ENCODE measurements around the gene CXXC5.

Gene CXXC5

GRCh38 chr5:139695178-139695573 is 47.0 kb downstream of the CXXC5 start:
- no peak for DNase-seq

- DNase-seq, result no peak
These were observed 48.2 kb downstream of the CXXC5 start for GRCh38 chr5:139696167-139696893.

- peak; percentile 97 for DNase-seq
These were observed 48.9 kb downstream of the CXXC5 start for GRCh38 chr5:139696894-139697658.

- DNase-seq, result peak; percentile 88
These were observed 50.5 kb downstream of the CXXC5 start for GRCh38 chr5:139698490-139699146.

- DNase-seq, result no peak
These were observed 51.2 kb downstream of the CXXC5 start for GRCh38 chr5:139699351-139699750.

GRCh38 chr5:139700711-139701055 is 52.5 kb downstream of the CXXC5 start:
- no peak for DNase-seq

- DNase-seq, result no peak
These were observed 53.0 kb downstream of the CXXC5 start for GRCh38 chr5:139701056-139701741.

- DNase-seq, result no peak
These were observed 54.4 kb downstream of the CXXC5 start for GRCh38 chr5:139702548-139702947.

GRCh38 chr5:139704748-139705147 is 56.6 kb downstream of the CXXC5 start:
- DNase-seq, result no peak

GRCh38 chr5:139705191-139705590 is 57.0 kb downstream of the CXXC5 start:
- DNase-seq, result no peak

GRCh38 chr5:139705655-139706587 is 57.8 kb downstream of the CXXC5 start:
- DNase-seq, result no peak

GRCh38 chr5:139707445-139708003 is 59.4 kb downstream of the CXXC5 start:
- no peak for DNase-seq

- DNase-seq, result no peak
These were observed 60.3 kb downstream of the CXXC5 start for GRCh38 chr5:139708434-139708861.

GRCh38 chr5:139708877-139709581 is 60.9 kb downstream of the CXXC5 start:
- peak; percentile 89 for DNase-seq

- peak; percentile 53 for DNase-seq
These were observed 61.6 kb downstream of the CXXC5 start for GRCh38 chr5:139709582-139710318.

- DNase-seq, result peak; percentile 73
These were observed 62.3 kb downstream of the CXXC5 start for GRCh38 chr5:139710319-139711066.

GRCh38 chr5:139711067-139711905 is 63.1 kb downstream of the CXXC5 start:
- peak; percentile 80 for DNase-seq

- DNase-seq, result no peak
These were observed 63.7 kb downstream of the CXXC5 start for GRCh38 chr5:139711906-139712224.

All from fibroblast of skin of back (primary cell).